NCI-H2196 (cell line): ENCODE measurements around the gene DUS4L.

Experiments used
- DNase-seq: peaks from one replicate; lab custom pipeline; 2025; ENCODE audit not compliant: unreplicated experiment; lab: John Stamatoyannopoulos, UW

Gene DUS4L

GRCh38 chr7:107613439-107613838 is 49.7 kb downstream of the DUS4L start:
- no peak for DNase-seq

- DNase-seq = no peak
These were observed 50.2 kb downstream of the DUS4L start for GRCh38 chr7:107613948-107614347.

GRCh38 chr7:107614425-107614824 is 50.7 kb downstream of the DUS4L start:
- peak; percentile 18 for DNase-seq

DNA sequence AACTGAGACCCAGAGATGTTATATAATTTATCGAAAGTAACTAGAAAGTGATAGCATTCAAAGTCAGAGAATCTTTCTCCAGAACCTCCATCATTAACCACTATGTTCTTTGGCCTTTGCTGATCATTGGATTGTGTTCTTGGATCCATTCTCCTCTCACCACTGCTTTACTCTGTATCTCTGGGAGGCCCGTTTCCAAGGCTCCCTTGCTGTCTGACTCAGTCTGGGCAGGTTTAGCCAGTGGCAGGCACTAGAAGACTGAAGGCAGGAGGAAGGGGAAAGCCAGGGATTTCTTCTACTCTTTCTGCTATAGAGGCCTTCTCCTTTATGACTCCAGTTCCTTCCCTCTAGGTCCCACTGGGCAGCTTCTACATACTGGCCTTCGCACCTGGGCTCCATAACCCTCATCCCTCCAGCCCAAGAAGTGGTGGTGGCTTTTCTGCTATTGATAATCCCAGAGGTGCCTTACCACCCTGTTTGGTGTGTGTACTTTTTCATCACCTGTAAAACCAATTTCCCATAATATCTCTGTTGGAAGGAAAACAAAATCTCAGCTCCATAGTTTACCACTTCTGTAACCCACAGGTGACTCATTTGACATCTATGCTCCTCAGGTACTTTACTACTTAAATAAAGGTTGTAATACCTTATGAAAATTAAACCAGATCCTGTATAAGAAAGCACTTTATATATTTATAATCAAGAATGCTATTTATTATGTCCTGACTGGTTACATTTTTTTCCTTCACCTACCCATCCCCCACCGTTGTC is 52.3 kb downstream of the DUS4L start:
- no peak for DNase-seq

GRCh38 chr7:107622429-107622828 is 58.7 kb downstream of the DUS4L start:
- DNase-seq = no peak

- DNase-seq = no peak
These were observed 59.1 kb downstream of the DUS4L start for GRCh38 chr7:107622894-107623293.

DNA sequence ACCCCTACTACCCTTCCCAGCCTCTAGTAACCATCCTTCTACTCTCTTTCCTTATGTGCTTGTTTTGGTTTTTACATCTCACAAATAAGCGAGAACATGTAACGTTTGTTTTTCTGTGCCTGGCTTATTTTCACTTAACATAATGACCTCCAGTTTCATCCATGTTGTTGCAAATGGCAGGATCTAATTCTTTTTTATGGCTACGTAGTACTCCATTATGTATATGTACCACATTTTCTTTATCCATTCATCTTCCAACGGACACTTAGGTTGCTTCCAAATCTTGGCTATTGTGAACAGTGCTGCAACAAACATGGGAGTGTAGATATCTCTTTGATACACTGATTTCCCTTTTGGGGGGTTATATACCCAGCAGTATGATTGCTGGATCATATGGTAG is 63.2 kb downstream of the DUS4L start:
- DNase-seq = no peak
